Tibial nerve (tissue), 4 donors: ENCODE data around the gene ABCG2. TPM values are rescaled to one million over a fixed set of nuclear protein-coding genes. Genes with fewer than 3 reads are reported as not detected.

Source experiments
- DNase-seq, 2 donors: peaks; one replicate each; pipeline ENCODE4 v3.0.0-alpha.2; 2019; ENCODE audit warnings: low spot score in 2 of 2
- H3K27ac ChIP-seq, 4 donors: fragments of 200-600 bp; sonication (generic) in 3 of 4; one replicate each; pipeline ENCODE4 v1.5.1; 2017 to 2019; ENCODE audit warnings: mild to moderate bottlenecking in 1 of 4
- H3K27me3 ChIP-seq, 2 donors: fragments of 200-600 bp; sonication (generic) in 1 of 2; one replicate each; pipeline versions ENCODE4 v1.5.1 to v1.6.0; 2017 to 2019
- H3K36me3 ChIP-seq, 3 donors: fragments of 200-600 bp; sonication (generic); one replicate each; pipeline ENCODE4 v1.5.1; 2018 to 2019
- H3K4me1 ChIP-seq, 4 donors: fragments of 200-600 bp; sonication (generic) in 3 of 4; one replicate each; pipeline ENCODE4 v1.5.1; 2017 to 2019
- H3K4me3 ChIP-seq, 4 donors: fragments of 200-600 bp; sonication (generic) in 3 of 4; one replicate each; pipeline ENCODE4 v1.5.1; 2017 to 2019; ENCODE audit warnings: mild to moderate bottlenecking in 1 of 4, moderate library complexity in 1 of 4
- H3K9me3 ChIP-seq, 4 donors: fragments of 200-600 bp; sonication (generic) in 3 of 4; one replicate each; pipeline ENCODE4 v1.5.1; 2017 to 2019
- EP300 ChIP-seq, 2 donors: sonication (generic); formaldehyde crosslinking; IDR thresholded peaks; one replicate each; pipeline ENCODE4 v1.6.1; 2017; ENCODE audit warnings: antibody characterized with exemption in 2 of 2, mild to moderate bottlenecking in 1 of 2
- POLR2A ChIP-seq, 2 donors: fragments of 450-650 bp; IDR thresholded peaks; one replicate each; pipeline ENCODE4 v1.6.1; 2017; ENCODE audit warnings: antibody characterized with exemption in 2 of 2, mild to moderate bottlenecking in 2 of 2, moderate library complexity in 2 of 2
- WGBS, 2 donors: methylation state at CpG; one replicate each; pipeline ENCODE4 v1.1.5; 2018; 5-methylcytosine and 5-hydroxymethylcytosine counted together
- total RNA-seq, 4 donors: library from RNA; depleted of rRNA; stranded (reverse); fragments of >200 nt; gene quantifications; one replicate each; pipeline ENCODE4 v1.1.0, GENCODE V29; 2016
- TF ChIP-seq, protein P1 (sequence below), 5 experiments: fragments of 200-600 bp in 3 of 5; fragments of 450-650 bp in 2 of 5; sonication (generic) in 3 of 5; IDR thresholded peaks; one replicate each; pipeline ENCODE4 v1.5.1; 2016 to 2019; ENCODE audit warnings: antibody characterized with exemption in 5 of 5, mild to moderate bottlenecking in 3 of 5, moderate library complexity in 2 of 5

The ABCG2 gene
- total RNA-seq, 4 donors from 2014 or later = 5.3 to 12.0 (median 8.2) TPM

GRCh38 chr4:88169298-88169697, 10.9 kb upstream of the ABCG2 start:
- TF ChIP-seq POLR2A (IDR thresholded peaks at IDR 0.05) (no peak), EP300 (IDR thresholded peaks at IDR 0.05) (no peak)
- TF ChIP-seq, protein P1, sequence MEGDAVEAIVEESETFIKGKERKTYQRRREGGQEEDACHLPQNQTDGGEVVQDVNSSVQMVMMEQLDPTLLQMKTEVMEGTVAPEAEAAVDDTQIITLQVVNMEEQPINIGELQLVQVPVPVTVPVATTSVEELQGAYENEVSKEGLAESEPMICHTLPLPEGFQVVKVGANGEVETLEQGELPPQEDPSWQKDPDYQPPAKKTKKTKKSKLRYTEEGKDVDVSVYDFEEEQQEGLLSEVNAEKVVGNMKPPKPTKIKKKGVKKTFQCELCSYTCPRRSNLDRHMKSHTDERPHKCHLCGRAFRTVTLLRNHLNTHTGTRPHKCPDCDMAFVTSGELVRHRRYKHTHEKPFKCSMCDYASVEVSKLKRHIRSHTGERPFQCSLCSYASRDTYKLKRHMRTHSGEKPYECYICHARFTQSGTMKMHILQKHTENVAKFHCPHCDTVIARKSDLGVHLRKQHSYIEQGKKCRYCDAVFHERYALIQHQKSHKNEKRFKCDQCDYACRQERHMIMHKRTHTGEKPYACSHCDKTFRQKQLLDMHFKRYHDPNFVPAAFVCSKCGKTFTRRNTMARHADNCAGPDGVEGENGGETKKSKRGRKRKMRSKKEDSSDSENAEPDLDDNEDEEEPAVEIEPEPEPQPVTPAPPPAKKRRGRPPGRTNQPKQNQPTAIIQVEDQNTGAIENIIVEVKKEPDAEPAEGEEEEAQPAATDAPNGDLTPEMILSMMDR (IDR thresholded peaks at IDR 0.05) = no peak
- 76 to 79% methylated on average over 2 of the region's 2 CpGs for WGBS, 2 donors
- Histone ChIP-seq H3K27me3 (no peaks in the 10 kb centered on the region), H3K36me3 (no peaks in the 10 kb centered on the region), H3K4me1 (no peaks in the 10 kb centered on the region), H3K27ac (no peak overlapping the region), H3K4me3 (no peak overlapping the region), H3K9me3 (no peaks in the 10 kb centered on the region)
- no peak for DNase-seq

DNA sequence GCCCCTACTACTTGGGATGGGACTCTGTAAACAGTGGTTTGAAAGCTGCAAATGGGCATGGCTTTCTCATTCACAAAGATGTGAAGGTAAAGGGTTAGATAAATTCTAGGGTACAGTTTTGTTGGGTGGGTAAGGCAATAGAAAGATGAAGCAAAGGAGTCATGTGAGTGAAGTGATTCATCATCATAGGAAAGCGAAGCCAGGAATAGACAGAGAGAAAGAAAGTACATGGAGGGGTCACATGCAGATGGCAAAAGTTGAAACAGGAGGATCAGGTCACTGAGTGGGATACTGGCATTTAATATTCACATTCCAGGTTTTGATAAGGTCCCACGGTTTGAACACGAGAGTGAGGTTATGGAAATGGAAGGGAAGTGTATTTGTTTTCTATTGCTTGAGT, 8.2 kb upstream of the ABCG2 start:
- Histone ChIP-seq H3K27me3 (no peaks in the 10 kb centered on the region), H3K4me3 (no peak overlapping the region), H3K27ac (no peak overlapping the region), H3K36me3 (no peaks in the 10 kb centered on the region), H3K4me1 (peaks cover 0 to 8% (median 0%) of the 10 kb centered on the region in 4 donors), H3K9me3 (no peaks in the 10 kb centered on the region)
- no peak for DNase-seq
- 71 to 73% methylated on average over 3 of the region's 3 CpGs for WGBS, 2 donors
- TF ChIP-seq, protein P1 (IDR thresholded peaks at IDR 0.05) = no peak
- TF ChIP-seq EP300 (IDR thresholded peaks at IDR 0.05) = no peak
- no peak for TF ChIP-seq POLR2A (IDR thresholded peaks at IDR 0.05)

DNA sequence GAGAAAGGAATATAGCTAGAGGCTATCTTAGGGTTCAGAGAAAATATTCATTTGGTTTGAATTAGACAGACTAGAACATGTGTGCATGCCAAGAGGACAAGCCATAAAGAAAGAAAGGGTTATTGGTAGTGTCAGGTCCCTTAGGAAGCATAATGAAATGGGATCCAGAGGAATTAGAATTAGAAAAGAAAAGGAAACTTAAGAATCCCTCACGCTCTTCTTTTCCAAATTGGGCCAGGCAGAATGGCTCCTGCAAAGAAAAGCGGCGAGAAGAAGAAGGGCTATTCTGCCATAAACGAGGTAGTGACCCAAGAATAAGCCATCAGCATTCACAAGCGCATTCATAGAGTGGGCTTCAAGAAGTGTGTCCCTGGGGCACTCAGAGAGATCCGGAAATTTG, 4.9 kb upstream of the ABCG2 start:
- WGBS, 2 donors = 49 to 66% methylated on average over 6 of the region's 6 CpGs
- Histone ChIP-seq H3K4me1 (peaks cover 0 to 16% (median 0%) of the 10 kb centered on the region in 4 donors), H3K4me3 (no peak overlapping the region), H3K27ac (no peak overlapping the region), H3K27me3 (no peaks in the 10 kb centered on the region), H3K36me3 (no peaks in the 10 kb centered on the region), H3K9me3 (no peaks in the 10 kb centered on the region)
- TF ChIP-seq EP300 (IDR thresholded peaks at IDR 0.05) (no peak), POLR2A (IDR thresholded peaks at IDR 0.05) (no peak)
- TF ChIP-seq, protein P1 (IDR thresholded peaks at IDR 0.05) = no peak
- no peak for DNase-seq

GRCh38 chr4:88162626-88163025, 4.2 kb upstream of the ABCG2 start:
- Histone ChIP-seq H3K27ac (no peak overlapping the region), H3K27me3 (no peaks in the 10 kb centered on the region), H3K9me3 (no peaks in the 10 kb centered on the region), H3K36me3 (no peaks in the 10 kb centered on the region), H3K4me1 (peaks cover 0 to 23% (median 0%) of the 10 kb centered on the region in 4 donors), H3K4me3 (no peak overlapping the region)
- DNase-seq = no peak
- TF ChIP-seq EP300 (IDR thresholded peaks at IDR 0.05) (no peak), POLR2A (IDR thresholded peaks at IDR 0.05) (no peak)
- TF ChIP-seq, protein P1 (IDR thresholded peaks at IDR 0.05) = no peak

- no peak for TF ChIP-seq POLR2A (IDR thresholded peaks at IDR 0.05)
- TF ChIP-seq, protein P1 (IDR thresholded peaks at IDR 0.05) = no peak
- TF ChIP-seq EP300 (IDR thresholded peaks at IDR 0.05) = no peak
- DNase-seq = no peak
- Histone ChIP-seq H3K27ac (peak overlapping the region in 2 of 4 donors; percentile 54 to 62), H3K4me3 (peak overlapping the region; percentile 41 to 62 (median 58)), H3K27me3 (no peaks in the 10 kb centered on the region), H3K36me3 (no peaks in the 10 kb centered on the region), H3K4me1 (peaks cover 0 to 24% (median 0%) of the 10 kb centered on the region in 4 donors), H3K9me3 (no peaks in the 10 kb centered on the region)
- 32 to 38% methylated on average over 14 of the region's 14 CpGs for WGBS, 2 donors
Observed at GRCh38 chr4:88159229-88159725, 838 bp upstream of the ABCG2 start.
